ENCODE measurements around the gene ITPA. TPM values are rescaled to one million over a fixed set of nuclear protein-coding genes. Genes with fewer than 3 reads are reported as not detected.
A peak's percentile ranks its signal among the peaks of the same experiment; 100 is the strongest.

The ITPA gene
- polyA plus RNA-seq (2012; ENCODE audit: insufficient read depth, insufficient read length), result 83.0 TPM

DNA sequence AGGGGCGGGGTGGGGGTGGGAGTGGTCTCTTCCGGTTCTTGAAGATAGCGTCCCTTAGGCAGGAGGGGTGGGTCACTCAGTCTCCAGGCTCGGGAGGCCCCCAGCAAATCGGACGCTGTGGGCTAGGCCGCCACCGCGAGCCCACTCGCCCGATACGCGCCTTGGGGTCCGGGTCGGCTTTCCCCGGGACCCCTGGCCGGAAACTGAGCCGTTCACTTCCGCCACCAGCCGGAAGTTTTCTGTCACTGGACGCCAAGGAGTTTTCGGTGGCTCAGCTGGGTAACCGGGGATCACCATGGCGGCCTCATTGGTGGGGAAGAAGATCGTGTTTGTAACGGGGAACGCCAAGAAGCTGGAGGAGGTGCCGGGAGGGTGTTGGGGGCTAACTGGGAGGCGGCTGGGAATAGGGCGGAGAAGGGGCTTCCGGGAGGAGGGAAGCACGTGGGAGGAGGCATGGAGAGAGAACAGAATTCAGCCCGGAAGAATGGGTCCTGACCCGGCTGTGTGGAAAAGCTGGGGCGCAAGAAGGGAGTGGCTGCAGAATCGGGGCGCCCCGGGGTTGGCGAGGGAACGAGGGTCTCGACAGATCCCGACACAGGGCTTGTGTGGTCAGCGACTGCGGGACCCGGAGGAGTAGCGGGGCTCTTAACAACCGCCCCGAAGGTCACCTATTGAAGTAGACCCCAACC is at the start of gene ITPA:
Gene ITPA (plus strand): TSS at position 242 of the 689 bp plus-strand sequence. CDS start 54 bp downstream, at position 296.
- DNase-seq (ENCODE audit: low read depth, low spot score), result peak; percentile 39
- H3K4me3 ChIP-seq (ENCODE audit: low read length), result peak within 1 kb of the TSS; percentile 78

DNA sequence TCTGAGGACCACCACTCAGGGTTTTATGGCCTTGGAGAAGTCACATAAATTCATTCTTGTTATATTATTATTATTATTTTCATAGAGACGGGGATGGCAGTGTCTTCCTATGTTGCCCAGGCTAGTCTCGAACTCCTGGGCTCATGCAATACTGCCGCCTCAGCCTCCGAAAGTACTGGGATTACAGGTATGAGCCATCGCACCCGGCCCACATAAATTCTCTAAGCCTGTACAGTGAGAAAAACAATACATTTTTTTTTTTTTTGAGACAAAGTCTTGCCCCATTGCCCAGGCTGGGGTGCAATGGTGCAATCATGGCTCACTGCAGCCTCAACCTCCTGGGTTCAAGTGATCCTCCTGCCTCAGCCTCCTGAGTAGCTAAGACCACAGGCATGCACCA is 48.9 kb upstream of the ITPA start:
- no peak for DNase-seq (ENCODE audit: low read depth, low spot score)

GRCh38 chr20:3161316-3162079 is 47.8 kb upstream of the ITPA start:
- DNase-seq (ENCODE audit: low read depth, low spot score), result no peak

More for the DNA sequence above, 48.9 kb upstream of the ITPA start:
- peak overlapping the region; percentile 97 for H3K4me3 ChIP-seq (ENCODE audit: low read length)

DNA sequence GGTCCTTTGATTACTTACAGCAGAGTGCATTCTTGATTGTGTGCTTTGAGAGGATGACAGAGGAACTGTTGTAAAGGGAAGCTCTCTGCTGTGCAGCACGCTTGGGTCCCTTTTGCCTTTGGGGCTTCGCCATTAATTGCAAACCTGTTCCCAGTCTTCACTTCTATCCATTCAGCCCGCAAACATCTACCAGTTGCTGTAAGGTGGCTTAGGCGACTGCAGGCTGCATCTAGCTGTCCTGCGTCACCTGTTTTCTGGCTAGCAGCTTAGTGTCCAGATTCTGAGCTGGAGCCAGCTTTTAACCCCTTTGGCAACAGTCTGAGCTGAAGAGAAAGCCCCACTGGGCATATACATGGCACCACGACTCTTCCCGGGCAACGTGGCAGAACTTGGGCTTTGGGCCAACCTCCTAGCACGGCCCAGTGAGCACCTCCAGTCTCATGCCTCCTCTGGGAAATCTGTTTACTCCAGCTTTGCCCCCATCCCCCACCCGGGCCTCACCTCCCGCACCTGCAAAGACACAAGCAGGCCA is 47.2 kb upstream of the ITPA start:
- DNase-seq (ENCODE audit: low read depth, low spot score), result no peak
- H3K4me3 ChIP-seq (ENCODE audit: low read length), result no peak overlapping the region

More at GRCh38 chr20:3161316-3162079, 47.8 kb upstream of the ITPA start:
- no peak overlapping the region for H3K4me3 ChIP-seq (ENCODE audit: low read length)

- no peak overlapping the region for H3K4me3 ChIP-seq (ENCODE audit: low read length)
- DNase-seq (ENCODE audit: low read depth, low spot score), result no peak
Observed at GRCh38 chr20:3163099-3164042, 45.9 kb upstream of the ITPA start.

DNA sequence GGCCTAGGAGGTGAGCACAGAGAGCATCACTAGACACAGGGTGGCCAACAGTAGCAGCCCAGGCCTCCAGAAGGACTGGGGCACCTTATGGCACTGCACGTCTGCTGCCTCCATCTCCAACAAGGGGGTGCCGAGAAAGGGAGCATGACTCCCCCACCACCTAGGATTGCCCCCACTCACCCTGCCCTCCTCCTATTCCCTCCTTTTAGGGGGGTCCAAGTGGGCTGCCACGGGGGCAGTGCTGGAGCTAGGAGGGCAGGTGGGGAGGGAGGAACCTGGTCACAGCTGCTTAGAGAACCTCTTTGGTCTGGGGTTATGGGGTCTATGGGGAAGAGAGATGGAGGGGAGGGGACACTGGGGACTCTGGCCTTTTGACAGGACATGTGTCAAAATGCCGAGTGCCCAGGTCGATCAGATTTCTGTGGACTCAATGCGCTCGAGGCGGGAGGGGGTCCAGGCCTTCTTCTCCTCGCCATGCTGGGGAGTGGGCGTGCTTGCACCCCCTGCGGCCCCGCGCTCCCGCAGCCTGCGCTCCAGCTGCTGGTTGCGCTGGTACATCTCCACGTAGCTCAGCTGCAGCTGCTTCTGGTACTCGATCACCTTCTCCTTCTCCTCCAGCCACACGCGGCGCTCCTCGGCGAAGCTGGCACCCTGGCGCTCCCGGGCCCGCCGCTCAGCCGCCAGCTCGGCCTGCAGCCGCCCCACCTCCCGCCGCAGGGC is 45.1 kb upstream of the ITPA start:
- DNase-seq (ENCODE audit: low read depth, low spot score), result no peak
- no peak overlapping the region for H3K4me3 ChIP-seq (ENCODE audit: low read length)

- DNase-seq (ENCODE audit: low read depth, low spot score), result no peak
- no peak overlapping the region for H3K4me3 ChIP-seq (ENCODE audit: low read length)
Observed at GRCh38 chr20:3164763-3165410, 44.4 kb upstream of the ITPA start.

- DNase-seq (ENCODE audit: low read depth, low spot score), result peak; percentile 35
- H3K4me3 ChIP-seq (ENCODE audit: low read length), result no peak overlapping the region
Observed at GRCh38 chr20:3165473-3166337, 43.6 kb upstream of the ITPA start.

DNA sequence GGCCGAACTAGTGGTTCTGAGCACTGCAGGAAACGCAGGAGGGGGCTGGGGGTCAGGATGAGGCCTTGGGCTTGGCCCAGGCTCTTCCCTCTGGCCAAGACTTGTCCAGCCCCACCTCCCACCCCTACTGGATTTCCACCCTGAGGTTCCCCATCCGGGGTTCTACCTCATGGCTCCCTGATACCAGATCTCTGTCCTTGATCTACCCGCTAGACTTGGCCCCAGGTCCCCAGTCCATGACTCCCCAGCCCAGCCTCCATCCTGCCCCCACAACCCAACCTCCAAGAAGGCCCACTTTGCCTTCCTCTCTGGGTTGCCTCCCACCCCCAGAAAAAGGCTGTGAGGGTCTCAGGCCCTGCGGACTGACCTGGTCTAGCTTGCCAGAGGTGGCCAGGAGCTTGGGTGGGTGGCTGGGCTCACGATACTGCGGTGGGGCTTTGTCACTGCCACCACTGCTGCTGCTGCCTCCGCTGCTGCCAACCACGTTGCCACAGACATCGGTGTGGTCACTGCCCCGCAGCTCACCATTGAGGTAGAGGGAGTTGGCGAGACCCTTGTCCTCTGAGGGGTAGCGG is 42.9 kb upstream of the ITPA start:
- no peak for DNase-seq (ENCODE audit: low read depth, low spot score)
- H3K4me3 ChIP-seq (ENCODE audit: low read length), result no peak overlapping the region

DNA sequence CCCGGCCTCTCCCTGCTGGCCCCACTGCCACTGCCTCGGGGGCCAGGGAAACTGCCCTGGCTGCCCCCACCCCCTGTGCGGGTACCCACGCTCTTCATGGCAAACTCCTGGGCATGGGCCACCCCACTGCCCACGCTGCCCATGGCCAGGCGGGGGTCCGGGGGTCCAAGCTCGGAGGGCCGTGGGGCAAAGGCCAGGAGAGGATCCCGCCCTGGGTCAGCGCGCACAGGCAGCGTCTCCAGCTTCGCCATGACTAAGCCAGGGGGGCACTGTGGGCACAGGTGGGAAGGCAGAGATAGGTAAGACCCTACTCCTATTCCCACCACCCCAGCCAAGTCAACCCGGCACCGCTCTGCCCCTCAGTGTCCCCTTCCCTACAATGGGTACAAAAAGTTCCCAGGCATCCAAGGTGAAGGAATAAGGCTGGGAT is 42.4 kb upstream of the ITPA start:
- H3K4me3 ChIP-seq (ENCODE audit: low read length), result no peak overlapping the region
- DNase-seq (ENCODE audit: low read depth, low spot score), result no peak

DNA sequence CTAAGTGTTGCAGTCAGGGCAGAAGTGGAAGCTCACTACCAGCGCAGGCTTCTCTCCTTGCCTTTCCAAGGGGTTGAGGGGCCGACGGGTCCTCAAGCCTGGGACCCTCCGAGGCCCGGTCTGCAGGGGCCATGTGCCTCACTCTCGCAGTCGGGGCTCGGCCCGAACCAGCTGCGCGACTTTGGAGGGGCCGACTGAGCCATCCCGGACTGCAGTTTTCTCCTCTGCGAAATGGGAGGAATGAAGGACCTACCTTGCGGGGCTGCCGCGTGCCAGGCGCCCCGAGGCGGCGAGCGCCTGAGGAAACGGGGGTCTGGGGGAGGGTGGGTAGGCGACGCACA is 41.6 kb upstream of the ITPA start:
- DNase-seq (ENCODE audit: low read depth, low spot score), result no peak
- no peak overlapping the region for H3K4me3 ChIP-seq (ENCODE audit: low read length)

DNA sequence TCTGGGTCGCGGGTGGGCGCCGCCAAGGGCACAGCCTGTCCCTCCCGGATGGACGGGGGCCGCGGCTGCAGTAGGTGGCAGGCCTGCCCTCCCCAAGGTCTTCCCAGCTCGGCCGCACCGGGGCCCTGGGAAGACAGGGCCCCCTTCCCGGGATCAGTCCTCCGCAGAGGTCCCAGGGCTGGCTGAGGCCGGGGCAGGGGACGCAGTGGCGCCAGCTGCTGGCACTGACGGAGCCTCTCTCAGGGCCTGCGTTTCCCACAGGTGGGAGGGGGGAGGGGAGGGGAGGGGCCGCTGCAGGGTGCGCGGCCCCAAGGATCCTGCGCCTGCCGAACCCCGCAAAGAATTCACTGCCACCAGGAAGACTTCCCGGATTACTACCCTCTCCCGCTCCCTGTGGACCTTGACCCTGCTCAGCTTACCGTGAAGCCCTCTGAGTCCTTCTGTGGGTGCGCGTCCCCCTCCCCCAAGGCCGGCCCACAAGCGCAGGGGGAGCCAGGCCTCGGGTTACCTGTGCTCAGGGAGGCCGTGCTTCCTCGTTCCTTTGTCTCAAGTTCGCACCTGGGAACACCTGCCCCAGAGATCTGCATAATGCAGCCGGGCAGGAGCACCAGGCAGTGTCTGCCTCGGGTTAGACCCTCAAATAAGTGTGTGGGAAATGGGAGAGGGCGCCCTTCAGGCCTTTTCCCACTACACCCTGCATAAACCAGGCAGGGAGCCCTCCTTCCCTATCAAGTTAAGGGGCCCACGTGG is 41.0 kb upstream of the ITPA start:
- DNase-seq (ENCODE audit: low read depth, low spot score), result no peak
- no peak overlapping the region for H3K4me3 ChIP-seq (ENCODE audit: low read length)

GRCh38 chr20:3168829-3169590 is 40.3 kb upstream of the ITPA start:
- H3K4me3 ChIP-seq (ENCODE audit: low read length), result no peak overlapping the region

GRCh38 chr20:3171391-3172125 is 37.7 kb upstream of the ITPA start:
- DNase-seq (ENCODE audit: low read depth, low spot score), result no peak
- H3K4me3 ChIP-seq (ENCODE audit: low read length), result no peak overlapping the region

More at GRCh38 chr20:3168829-3169590, 40.3 kb upstream of the ITPA start:
- no peak for DNase-seq (ENCODE audit: low read depth, low spot score)
